DMS114 treated with DMSO at 0.1 percent for 48 hours (cell line): ENCODE results near the gene LACTB.

ENCODE experiments used
- DNase-seq: peaks from one replicate; lab custom pipeline; 2025; ENCODE audit not compliant: unreplicated experiment; lab: John Stamatoyannopoulos, UW

The LACTB gene

DNA sequence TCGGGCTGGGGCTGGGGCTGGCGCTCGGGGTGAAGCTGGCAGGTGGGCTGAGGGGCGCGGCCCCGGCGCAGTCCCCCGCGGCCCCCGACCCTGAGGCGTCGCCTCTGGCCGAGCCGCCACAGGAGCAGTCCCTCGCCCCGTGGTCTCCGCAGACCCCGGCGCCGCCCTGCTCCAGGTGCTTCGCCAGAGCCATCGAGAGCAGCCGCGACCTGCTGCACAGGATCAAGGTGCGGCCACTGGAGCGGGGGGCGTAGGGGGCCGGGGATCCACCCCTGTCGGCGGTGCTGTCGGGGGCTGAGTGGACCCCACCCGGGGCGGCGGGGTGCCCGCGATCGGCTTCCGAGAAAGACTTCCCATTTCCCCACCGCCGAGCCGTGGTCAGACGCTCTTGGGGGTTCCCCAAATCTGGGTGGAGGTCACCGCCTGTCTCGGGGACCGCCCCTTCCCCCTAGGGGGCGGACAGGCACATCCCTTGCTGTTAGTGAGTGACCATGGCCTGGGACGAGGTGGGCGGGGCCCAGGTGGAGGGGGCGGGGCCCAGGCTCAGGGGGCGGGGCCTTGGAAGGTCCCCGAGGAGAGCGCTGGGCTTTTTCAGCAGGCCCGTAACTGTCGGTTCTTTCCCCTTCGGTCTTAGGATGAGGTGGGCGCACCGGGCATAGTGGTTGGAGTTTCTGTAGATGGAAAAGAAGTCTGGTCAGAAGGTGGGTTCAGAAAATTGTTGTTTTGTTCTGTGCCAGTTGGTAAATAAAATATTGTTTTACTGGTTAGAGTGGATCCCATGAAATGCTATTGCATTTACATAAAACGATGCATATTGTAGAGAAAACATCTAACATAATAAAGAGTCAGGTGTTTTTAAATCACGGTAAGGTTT is 578 bp downstream of the LACTB start:
- peak; percentile 54 for DNase-seq

GRCh38 chr15:63124506-63124905 is 2.8 kb downstream of the LACTB start:
- DNase-seq: no peak

GRCh38 chr15:63126726-63127125 is 5.1 kb downstream of the LACTB start:
- no peak for DNase-seq

GRCh38 chr15:63133786-63134185 is 12.1 kb downstream of the LACTB start:
- no peak for DNase-seq

- DNase-seq: no peak
Measured at GRCh38 chr15:63134245-63134985, 12.8 kb downstream of the LACTB start.

GRCh38 chr15:63135281-63135680 is 13.6 kb downstream of the LACTB start:
- no peak for DNase-seq

DNA sequence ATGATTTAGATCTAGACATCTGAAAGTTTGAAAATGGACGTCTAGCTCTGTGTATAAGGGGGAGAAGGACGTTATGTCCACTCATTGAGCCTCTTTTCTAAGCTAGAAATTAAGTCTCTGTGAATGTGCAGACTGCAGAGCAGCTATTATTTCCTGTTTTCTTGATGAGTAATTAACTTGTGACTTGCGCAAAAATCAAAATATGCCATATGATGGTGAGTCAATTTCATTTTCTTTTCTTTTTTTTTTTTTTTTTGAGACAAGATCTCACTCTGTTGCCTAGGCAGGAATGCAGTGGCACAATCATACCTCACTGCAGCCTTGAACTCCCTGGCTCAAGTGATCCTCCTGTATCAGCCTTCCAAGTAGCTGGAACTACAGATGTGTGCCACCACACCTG is 14.1 kb downstream of the LACTB start:
- no peak for DNase-seq

- DNase-seq: no peak
Measured at GRCh38 chr15:63136742-63137141, 15.1 kb downstream of the LACTB start.

DNA sequence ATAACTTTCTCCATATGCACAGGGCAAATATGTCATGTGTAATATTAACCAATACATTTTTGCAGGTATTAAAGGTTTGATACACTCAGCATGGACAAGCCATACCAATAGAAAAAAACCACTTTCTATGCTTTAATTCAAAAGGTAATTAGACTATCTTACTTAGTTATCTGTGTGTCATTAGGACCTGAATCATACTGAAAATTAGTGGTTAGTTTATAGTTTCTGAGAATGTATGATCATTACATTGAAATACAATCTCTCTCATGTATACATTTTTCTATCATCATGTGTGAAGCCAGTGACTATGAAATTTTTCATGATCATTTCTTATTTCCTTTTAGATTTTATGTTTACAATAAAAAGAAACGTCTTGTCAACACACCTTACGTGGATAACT is 19.3 kb downstream of the LACTB start:
- DNase-seq: no peak

DNA sequence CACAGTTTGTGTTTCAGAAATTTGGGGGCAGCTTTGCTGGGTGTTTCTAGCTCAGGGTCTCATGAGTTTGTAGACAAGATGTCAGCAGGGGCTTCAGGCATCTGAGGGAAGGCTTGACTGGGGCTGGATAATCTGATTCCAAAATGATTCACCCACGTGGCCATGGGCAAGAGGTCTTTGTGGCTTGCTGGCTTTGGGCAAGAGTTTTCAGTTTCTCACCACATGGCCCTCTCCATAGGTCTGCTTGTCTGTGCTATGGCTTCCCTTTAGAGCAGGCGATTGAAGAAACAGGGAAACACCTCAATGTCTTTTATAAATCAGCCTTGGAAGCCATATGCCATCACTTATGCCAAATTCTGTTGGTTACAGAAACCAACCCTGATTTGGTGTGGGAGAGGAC is 23.8 kb downstream of the LACTB start:
- DNase-seq: no peak

GRCh38 chr15:63146684-63147083 is 25.0 kb downstream of the LACTB start:
- peak; percentile 10 for DNase-seq

DNA sequence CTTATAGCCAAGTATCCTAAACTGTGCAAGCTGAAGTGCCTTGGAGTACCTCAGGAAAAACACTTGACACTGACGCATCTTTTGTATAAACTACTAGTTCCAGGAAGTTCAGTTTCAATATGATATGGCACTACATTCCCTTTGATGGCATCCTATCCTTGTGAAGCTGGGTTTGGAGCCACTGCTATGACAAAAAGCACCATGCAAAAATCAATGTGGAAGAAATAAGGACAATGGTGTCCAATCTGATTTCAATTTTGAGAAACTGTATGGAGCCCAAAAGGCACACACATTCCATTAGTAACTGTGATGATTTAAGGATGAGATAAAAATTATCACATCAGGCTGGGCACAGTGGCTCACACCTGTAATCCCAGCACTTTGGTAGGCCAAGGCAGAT is 30.0 kb downstream of the LACTB start:
- no peak for DNase-seq

DNA sequence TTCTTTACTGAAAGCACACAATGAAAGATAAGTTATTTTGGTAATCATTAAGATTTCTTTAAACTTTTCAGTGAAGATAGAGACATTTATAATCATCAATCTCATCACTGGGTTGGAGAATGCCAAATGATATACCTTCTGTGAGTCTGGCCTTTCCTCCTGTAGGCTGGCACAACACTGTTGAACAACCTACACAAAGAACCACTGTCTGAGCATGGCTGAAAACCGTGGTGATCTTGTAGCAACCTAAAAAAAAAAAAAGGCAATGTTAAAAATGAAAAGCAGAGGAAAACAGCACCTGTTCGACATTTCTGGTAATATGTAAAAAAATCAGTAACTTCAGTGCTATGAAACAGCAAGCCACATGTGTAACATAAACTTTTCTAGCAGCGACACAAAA is 33.8 kb downstream of the LACTB start:
- no peak for DNase-seq

DNA sequence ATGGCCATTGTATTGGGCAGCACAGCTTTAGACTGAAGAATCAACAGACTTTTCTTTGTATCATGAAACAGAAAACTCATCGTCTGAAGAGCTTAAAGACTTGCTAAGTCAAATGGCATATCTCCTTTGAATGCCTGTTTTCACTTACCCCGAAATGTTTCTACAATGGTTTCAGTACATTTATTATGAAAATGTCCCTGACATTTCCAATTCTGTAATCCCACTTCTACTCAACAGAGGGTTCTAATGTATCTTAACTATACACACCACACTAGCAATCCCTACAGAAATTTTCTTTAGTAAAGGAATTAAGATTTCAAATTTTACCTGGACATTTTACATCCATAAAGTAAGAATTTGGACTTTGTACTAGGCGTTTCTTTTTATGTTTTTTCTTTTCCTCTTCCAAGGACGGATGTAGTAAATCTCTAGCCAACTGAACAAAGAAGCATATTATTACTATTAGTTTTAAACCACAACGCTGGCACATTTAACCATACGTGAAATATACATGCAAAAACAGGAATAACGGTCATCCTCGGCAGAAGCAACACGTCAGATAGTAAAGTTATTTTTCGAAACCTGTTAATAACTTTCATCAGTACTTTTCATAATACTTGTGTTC is 34.5 kb downstream of the LACTB start:
- DNase-seq: peak; percentile 10

DNA sequence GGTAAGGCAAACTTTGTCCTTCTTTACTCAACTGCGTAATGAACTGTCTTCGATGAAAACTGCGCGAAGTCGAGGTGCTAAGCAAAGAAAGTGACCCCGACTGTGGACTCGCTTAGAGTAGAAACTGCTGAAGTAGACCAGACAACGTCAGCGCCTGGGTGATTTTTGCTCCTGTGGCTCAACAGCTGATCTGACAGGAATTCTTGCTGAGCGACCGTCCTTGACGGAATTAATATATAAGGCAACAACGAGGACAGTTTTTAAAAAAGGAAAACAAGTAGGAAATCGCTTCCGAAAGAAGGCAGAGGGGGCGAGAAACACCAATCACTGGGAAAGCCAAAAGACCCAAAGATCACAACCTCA is 35.1 kb downstream of the LACTB start:
- DNase-seq: peak; percentile 53

- DNase-seq: peak; percentile 91
Measured at GRCh38 chr15:63157118-63157843, 35.6 kb downstream of the LACTB start, which contains the start of gene RPS27L. Gene RPS27L (minus strand): TSS chr15:63157477. CDS start chr15:63157405, 72 bp downstream.

- peak; percentile 69 for DNase-seq
Measured at GRCh38 chr15:63157891-63158431, 36.3 kb downstream of the LACTB start.

GRCh38 chr15:63160638-63161037 is 39.0 kb downstream of the LACTB start:
- no peak for DNase-seq

GRCh38 chr15:63163217-63163616 is 41.6 kb downstream of the LACTB start:
- DNase-seq: no peak

DNA sequence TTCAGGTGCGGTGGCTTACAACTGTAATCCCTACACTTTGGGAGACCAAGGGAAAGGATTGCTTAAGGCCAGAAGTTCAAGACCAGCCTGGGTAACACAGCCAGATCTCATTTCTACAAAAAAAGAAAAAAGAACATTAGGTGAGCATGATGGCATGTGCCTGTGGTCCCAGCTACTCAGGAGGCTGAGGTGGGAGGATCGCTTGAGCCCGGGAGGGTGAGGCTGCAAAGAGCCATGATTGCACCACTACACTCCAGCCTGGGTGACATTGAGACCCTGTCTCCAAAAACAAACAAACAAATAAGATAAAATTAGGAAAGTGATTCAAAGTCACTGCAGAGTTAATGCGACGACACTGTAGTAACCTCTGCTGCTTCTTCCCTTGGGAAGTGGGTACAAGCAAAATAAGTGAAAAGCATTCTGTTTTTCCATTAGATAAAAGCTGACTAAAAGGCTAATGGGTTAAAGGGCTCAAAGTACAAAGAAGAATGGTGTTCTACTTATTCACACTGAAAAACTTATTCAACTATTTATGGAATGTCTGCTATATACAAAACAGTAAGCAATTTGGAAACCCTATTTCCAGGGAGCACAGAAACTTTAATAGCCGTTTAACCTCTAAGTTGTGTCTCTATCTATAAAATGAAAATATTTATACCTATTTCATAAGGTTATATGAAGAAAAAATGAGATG is 43.7 kb downstream of the LACTB start:
- no peak for DNase-seq
